ENCODE results near the gene TSR2. TPM values are rescaled to one million over a fixed set of nuclear protein-coding genes. Genes with fewer than 3 reads are reported as not detected.

The TSR2 gene
- total and polyA plus RNA-seq, 2 donors (not counting 3 experiments of a cell fraction or from before 2014, with no cell fraction given) = 12.4 to 22.8 TPM

- TF ChIP-seq JUN (IDR thresholded peaks at IDR 0.05; ENCODE audit: borderline replicate concordance, insufficient read depth, insufficient read length, low read depth) (no peak), MYC (IDR thresholded peaks at IDR 0.05; ENCODE audit: low read depth, low read length) (no peak), GATA2 (IDR thresholded peaks at IDR 0.05; ENCODE audit: insufficient read depth, insufficient read length, low read depth, low read length) (no peak), POLR2A (IDR thresholded peaks at IDR 0.05; ENCODE audit: low read depth, low read length) (no peak), CTCF (IDR thresholded peaks at IDR 0.05; ENCODE audit: extremely low read depth in 1 of 2, insufficient read depth in 1 of 2, low read depth in 1 of 2, low read length in 2 of 2) (no peak), MAX (IDR thresholded peaks at IDR 0.05; ENCODE audit: insufficient read depth, insufficient read length) (no peak), EZH2 (IDR thresholded peaks at IDR 0.05; ENCODE audit: borderline replicate concordance, low read depth, low read length, severe bottlenecking) (no peak), FOS (IDR thresholded peaks at IDR 0.05; ENCODE audit: borderline replicate concordance, insufficient read depth, low read length) (no peak), POLR2AphosphoS5 (IDR thresholded peaks at IDR 0.05; ENCODE audit: insufficient read depth, low read depth, low read length) (no peak)
- intact Hi-C loops (cut with micrococcal nuclease) (no loop called here), dilution Hi-C loops (cut with MboI; ENCODE audit: extremely low pct_ligation_motif_present, low sequenced_read_pairs) (no loop called here)
- ChIA-PET POLR2A (no interaction called here), CTCF (no interaction called here)
- Histone ChIP-seq H3K79me2 (ENCODE audit: control insufficient read depth, insufficient read depth, low read length) (no peaks in the 10 kb centered on the region), H3K36me3 (ENCODE audit: control insufficient read depth in 2 of 2, extremely low read depth in 1 of 2, insufficient read depth in 2 of 2, low read length in 2 of 2) (no peaks in the 10 kb centered on the region), H3K9me1 (replicated peaks; ENCODE audit: control insufficient read depth, extremely low read depth, insufficient read depth, low read length) (no peaks in the 10 kb centered on the region), H3K9me3 (replicated peaks; ENCODE audit: control insufficient read depth, insufficient read depth, low read length) (no peaks in the 10 kb centered on the region), H3K9ac (replicated peaks; ENCODE audit: extremely low read depth, insufficient read depth, low read length) (no peak overlapping the region), H3K4me1 (ENCODE audit: control insufficient read depth, extremely low read depth, insufficient read depth, low read length) (no peaks in the 10 kb centered on the region), H3K4me3 (replicated peaks in 1 of 3; ENCODE audit: insufficient read depth in 1 of 3, low read depth in 1 of 3, low read length in 3 of 3) (no peak overlapping the region), H3K27me3 (ENCODE audit: control insufficient read depth in 2 of 2, insufficient read depth in 2 of 2, low read length in 2 of 2) (no peaks in the 10 kb centered on the region), H3K4me2 (ENCODE audit: insufficient read depth, low read length) (no peak overlapping the region), H4K20me1 (replicated peaks; ENCODE audit: control insufficient read depth, extremely low read depth, insufficient read depth, low read length) (no peaks in the 10 kb centered on the region), H2AFZ (ENCODE audit: low read depth, low read length) (no peak overlapping the region), H3K27ac (ENCODE audit: insufficient read depth, low read depth, low read length) (no peak overlapping the region)
- no TSS peak for BruUV-seq (replicated peaks)
- no peak for FAIRE-seq
- DNase-seq (ENCODE audit: low read depth, low spot score) = no peak
Measured at GRCh38 chrX:54407266-54407665, 32.9 kb upstream of the TSR2 start.

All from endothelial cell of umbilical vein (primary cell).